Keratinocyte (primary cell): Measurements from ENCODE around the gene STIM1. TPM values are rescaled to one million over a fixed set of nuclear protein-coding genes. Genes with fewer than 3 reads are reported as not detected.

Experiments used
- DNase-seq: peaks from one replicate; pipeline ENCODE4 v3.0.0-alpha.2; 2011; ENCODE audit warnings: low read depth, missing footprints, low spot score
- FAIRE-seq: peaks from 2 replicates; lab custom pipeline; 2011; peaks lifted over from hg19 to GRCh38; lab: Jason Lieb, UNC
- H2AFZ ChIP-seq: 2 replicates; pipeline ENCODE4 v1.6.0; 2012; ENCODE audit warnings: low read length, control low read depth, inconsistent platforms; ENCODE audit not compliant: control insufficient read depth
- H3K27ac ChIP-seq: 2 replicates; pipeline ENCODE4 v1.5.1; 2011; ENCODE audit warnings: low read length; ENCODE audit not compliant: control insufficient read depth, insufficient read depth
- H3K27me3 ChIP-seq: 3 replicates; pipeline ENCODE4 v1.6.0; 2011; ENCODE audit warnings: low read length; ENCODE audit not compliant: control insufficient read depth, insufficient read depth; ENCODE audit errors: extremely low read depth
- H3K36me3 ChIP-seq, 2 experiments: 2 replicates in 1 of 2; 3 replicates in 1 of 2; pipeline ENCODE4 v1.5.1; 2011; ENCODE audit warnings: low read length in 2 of 2, mild to moderate bottlenecking in 1 of 2; ENCODE audit not compliant: control insufficient read depth in 2 of 2, insufficient read depth in 2 of 2; ENCODE audit errors: extremely low read depth in 1 of 2
- H3K4me1 ChIP-seq: 3 replicates; pipeline ENCODE4 v1.5.1; 2011; ENCODE audit warnings: low read length; ENCODE audit not compliant: control insufficient read depth, insufficient read depth; ENCODE audit errors: extremely low read depth
- H3K4me2 ChIP-seq: 3 replicates; pipeline ENCODE4 v1.6.0; 2011; ENCODE audit warnings: low read depth, low read length; ENCODE audit not compliant: control insufficient read depth, insufficient read depth; ENCODE audit errors: extremely low read depth
- H3K4me3 ChIP-seq, 3 experiments: fragments of 200-600 bp in 1 of 3; sonication (generic) in 1 of 3; 2 replicates in 2 of 3; 3 replicates in 1 of 3; pipeline ENCODE4 v1.5.1; 2011 to 2016; ENCODE audit warnings: low read length in 3 of 3, mild to moderate bottlenecking in 3 of 3, control low read depth in 2 of 3, inconsistent platforms in 1 of 3, low read depth in 1 of 3, mixed read lengths in 1 of 3, mixed run types in 1 of 3, moderate library complexity in 1 of 3; ENCODE audit not compliant: control insufficient read depth in 2 of 3, insufficient read depth in 2 of 3; ENCODE audit errors: extremely low read depth in 1 of 3
- H3K79me2 ChIP-seq: 2 replicates; pipeline ENCODE4 v1.6.0; 2012; ENCODE audit warnings: low read length; ENCODE audit not compliant: control insufficient read depth, insufficient read depth
- H3K9ac ChIP-seq: 3 replicates; pipeline ENCODE4 v1.6.0; 2011; ENCODE audit warnings: low read length; ENCODE audit not compliant: control insufficient read depth, insufficient read depth; ENCODE audit errors: extremely low read depth
- H3K9me1 ChIP-seq: 3 replicates; pipeline ENCODE4 v1.6.0; 2011; ENCODE audit warnings: low read length; ENCODE audit not compliant: control insufficient read depth, insufficient read depth; ENCODE audit errors: extremely low read depth
- H3K9me3 ChIP-seq: 2 replicates; pipeline ENCODE4 v1.5.1; 2012; ENCODE audit warnings: low read depth, low read length; ENCODE audit not compliant: control insufficient read depth
- H4K20me1 ChIP-seq: 3 replicates; pipeline ENCODE4 v1.6.0; 2011; ENCODE audit warnings: low read length; ENCODE audit not compliant: control insufficient read depth, insufficient read depth; ENCODE audit errors: extremely low read depth
- CTCF ChIP-seq, 3 experiments: IDR thresholded peaks in 1 of 3; conservative IDR thresholded peaks in 1 of 3; optimal IDR thresholded peaks in 1 of 3; 2 replicates in 2 of 3; 3 replicates in 1 of 3; pipeline versions ENCODE3 to v1.5.1; 2011; ENCODE audit warnings: low read length in 3 of 3, mild to moderate bottlenecking in 3 of 3, moderate library complexity in 2 of 3, control low read depth in 1 of 3, inconsistent platforms in 1 of 3; ENCODE audit not compliant: insufficient read depth in 2 of 3; ENCODE audit errors: extremely low read depth in 1 of 3
- EZH2 ChIP-seq: IDR thresholded peaks from one replicate; pipeline ENCODE4 v1.6.1; 2012; ENCODE audit warnings: inconsistent platforms, mild to moderate bottlenecking, low read length, moderate library complexity
- dilution Hi-C: fragments of 300-500 bp; cut with MboI; formaldehyde crosslinking; loops from one replicate; pipeline ENCODE4 v1.7.0; 2020; ENCODE audit warnings: low sequenced_read_pairs; ENCODE audit not compliant: extremely low pct_ligation_motif_present
- polyA plus RNA-seq, 5 experiments: library from polyadenylated mRNA; depleted of rRNA in 3 of 5; stranded (reverse) in 3 of 5; stranded (forward) in 1 of 5; unstranded in 1 of 5; fragments of >200 nt; gene quantifications; 1 replicate in 1 of 5; 2 replicates in 3 of 5; 3 replicates in 1 of 5; pipeline versions ENCODE4 v1.2.1 to v1.2.3, GENCODE V29; 2011 to 2012; ENCODE audit warnings: missing spikeins in 2 of 5, low read depth in 1 of 5, low replicate concordance in 1 of 5

STIM1 gene
- polyA plus RNA-seq, 1 donor (not counting 4 experiments of a cell fraction or from before 2014, with no cell fraction given) = 23.7 TPM

DNA sequence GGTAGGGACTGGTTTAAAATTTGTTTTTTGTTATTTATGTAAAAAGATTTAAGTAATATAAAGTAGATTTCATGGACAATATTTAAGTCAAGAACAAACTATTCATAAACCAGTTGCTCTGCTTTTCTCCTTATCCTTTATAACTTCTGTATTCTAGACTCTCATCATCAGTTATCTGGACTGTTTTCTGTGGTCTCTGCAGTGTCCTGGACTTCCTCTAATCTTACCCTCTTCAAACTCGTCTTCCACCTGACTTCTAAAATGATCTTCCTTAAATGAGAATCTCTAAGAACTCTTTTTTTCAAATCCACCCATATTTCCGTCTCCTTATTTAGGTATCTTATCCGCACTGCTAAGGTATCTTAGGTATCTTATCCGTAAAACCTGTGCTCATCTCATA is 247.2 kb downstream of the STIM1 start:
- FAIRE-seq (no peak), DNase-seq (no peak)
- Histone ChIP-seq H4K20me1 (no peaks in the 10 kb centered on the region), H3K4me1 (no peaks in the 10 kb centered on the region), H3K9me3 (no peaks in the 10 kb centered on the region), H3K27ac (no peak overlapping the region), H3K27me3 (no peaks in the 10 kb centered on the region), H3K9me1 (no peaks in the 10 kb centered on the region), H3K79me2 (peaks cover 24% of the 10 kb centered on the region), H2AFZ (no peak overlapping the region), H3K4me2 (no peak overlapping the region), H3K9ac (no peak overlapping the region), H3K4me3 (no peak overlapping the region), H3K36me3 (peaks cover 0 to 3% of the 10 kb centered on the region in 2 experiments)
- no peak for TF ChIP-seq EZH2
- TF ChIP-seq CTCF (optimal IDR thresholded peaks at IDR 0.05 in 1 of 3, IDR thresholded peaks at IDR 0.05 in 1 of 3, conservative IDR thresholded peaks at IDR 0.05 in 1 of 3; ENCODE audit: extremely low read depth in 1 of 3, insufficient read depth in 2 of 3, low read length in 3 of 3) = no peak
- dilution Hi-C loops = no loop called here

DNA sequence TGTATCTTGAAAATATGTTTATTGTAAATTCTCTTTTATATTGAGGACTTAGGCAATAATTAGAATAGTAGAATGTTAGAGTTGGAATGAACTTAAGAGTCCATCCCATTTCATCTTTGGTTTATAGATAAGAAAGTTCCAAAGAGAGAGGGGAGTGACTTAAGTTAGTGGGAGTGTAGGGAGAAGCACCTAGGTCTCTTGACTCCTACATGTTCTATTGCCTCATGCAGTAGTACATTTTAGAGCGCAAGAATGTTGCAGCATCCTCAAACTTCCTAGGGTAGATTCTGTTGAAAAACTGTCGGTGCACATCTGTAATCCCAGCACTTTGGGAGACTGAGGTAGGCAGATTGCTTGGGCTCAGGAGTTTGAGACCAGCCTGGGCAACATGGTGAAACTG is 247.8 kb downstream of the STIM1 start:
- no peak overlapping the region for H2AFZ ChIP-seq
- H3K9ac ChIP-seq = no peak overlapping the region
- no peak overlapping the region for H3K4me2 ChIP-seq
- no peaks in the 10 kb centered on the region for H4K20me1 ChIP-seq
- H3K4me1 ChIP-seq = no peaks in the 10 kb centered on the region
- dilution Hi-C loops = no loop called here
- DNase-seq (no peak), FAIRE-seq (no peak)
- H3K4me3 ChIP-seq = no peak overlapping the region
- H3K79me2 ChIP-seq = peaks cover 21% of the 10 kb centered on the region
- H3K36me3 ChIP-seq = peaks cover 0 to 3% of the 10 kb centered on the region in 2 experiments
- no peaks in the 10 kb centered on the region for H3K27me3 ChIP-seq
- H3K9me3 ChIP-seq = no peaks in the 10 kb centered on the region
- no peak overlapping the region for H3K27ac ChIP-seq
- no peaks in the 10 kb centered on the region for H3K9me1 ChIP-seq
- no peak for TF ChIP-seq CTCF (optimal IDR thresholded peaks at IDR 0.05 in 1 of 3, IDR thresholded peaks at IDR 0.05 in 1 of 3, conservative IDR thresholded peaks at IDR 0.05 in 1 of 3; ENCODE audit: extremely low read depth in 1 of 3, insufficient read depth in 2 of 3, low read length in 3 of 3)
- no peak for TF ChIP-seq EZH2
